A549 (cell line): ENCODE measurements around the gene DYRK1A. TPM values are rescaled to one million over a fixed set of nuclear protein-coding genes. Genes with fewer than 3 reads are reported as not detected.

Experiments used
- ATAC-seq, 2 experiments: fragments of 200-7000 bp in 1 of 2; fragments of >200 bp in 1 of 2; cut with Nextera tagmentation in 1 of 2; cut with Tn5 transposase in 1 of 2; 3 replicates each; pipeline versions ENCODE4 v1.8.0 to v1.9.1; 2018 to 2020; ENCODE audit warnings: mild to moderate bottlenecking in 1 of 2, moderate library complexity in 1 of 2
- CTCF ChIA-PET: fragments of 300-600 bp; sonication (Branson Sonifier 250); formaldehyde crosslinking; extraction: SDS; loops from one replicate; lab custom pipeline; 2021; ENCODE audit warnings: antibody characterized with exemption, inconsistent platforms; lab: Yijun Ruan, JAX
- POLR2A ChIA-PET: fragments of 350-600 bp; formaldehyde crosslinking; extraction: SDS; loops from one replicate; lab custom pipeline; 2021; ENCODE audit warnings: antibody characterized with exemption, inconsistent platforms; lab: Yijun Ruan, JAX
- DNase-seq, 2 experiments: peaks; one replicate each; pipeline versions ENCODE4 v3.0.0 to v3.0.0-alpha.2; 2011 to 2016; ENCODE audit warnings: low read depth in 1 of 2, low spot score in 1 of 2
- FAIRE-seq: peaks from 2 replicates; lab custom pipeline; 2011; peaks lifted over from hg19 to GRCh38; lab: Jason Lieb, UNC
- H3K27ac ChIP-seq, 2 experiments: fragments of >200 bp; sonication (Bioruptor Twin); formaldehyde crosslinking; 3 replicates each; pipeline ENCODE4 v1.5.1; 2016 to 2017
- H3K4me1 ChIP-seq: fragments of >200 bp; sonication (Bioruptor Twin); formaldehyde crosslinking; 3 replicates; pipeline ENCODE4 v1.6.1; 2016
- H3K4me2 ChIP-seq: fragments of >200 bp; sonication (Bioruptor Twin); formaldehyde crosslinking; 3 replicates; pipeline ENCODE4 v1.6.1; 2016
- H3K4me3 ChIP-seq: fragments of >200 bp; sonication (Bioruptor Twin); formaldehyde crosslinking; 3 replicates; pipeline ENCODE4 v1.5.1; 2016
- H3K9me3 ChIP-seq: fragments of >200 bp; sonication (Bioruptor Twin); formaldehyde crosslinking; 3 replicates; pipeline ENCODE4 v1.6.1; 2016
- CEBPB ChIP-seq, 2 experiments: fragments of >200 bp in 1 of 2; sonication (Bioruptor Twin) in 1 of 2; formaldehyde crosslinking in 1 of 2; IDR thresholded peaks; 2 replicates each; pipeline ENCODE4 v1.6.1; 2012 to 2016
- EP300 ChIP-seq, 2 experiments: fragments of >200 bp; sonication (Bioruptor Twin); formaldehyde crosslinking; IDR thresholded peaks; 2 replicates in 1 of 2; 3 replicates in 1 of 2; pipeline ENCODE4 v1.6.1; 2016 to 2017
- FOSB ChIP-seq: fragments of 250-450 bp; sonication (Bioruptor Pico); IDR thresholded peaks from 2 replicates; pipeline ENCODE4 v1.5.0; 2020; ENCODE audit warnings: mild to moderate bottlenecking, moderate library complexity
- FOSL2 ChIP-seq, 2 experiments: fragments of 450-650 bp in 1 of 2; fragments of >200 bp in 1 of 2; sonication (Bioruptor Twin) in 1 of 2; formaldehyde crosslinking; IDR thresholded peaks; 2 replicates each; pipeline versions ENCODE4 v1.5.0 to v1.6.1; 2016 to 2020; ENCODE audit warnings: mild to moderate bottlenecking in 1 of 2, moderate library complexity in 1 of 2
- HDAC2 ChIP-seq: fragments of 200-600 bp; sonication (generic); IDR thresholded peaks from 2 replicates; pipeline ENCODE4 v1.6.1; 2016
- HOXA7 ChIP-seq: fragments of 250-450 bp; sonication (Bioruptor Pico); IDR thresholded peaks from 2 replicates; pipeline ENCODE4 v1.5.0; 2020; ENCODE audit warnings: mild to moderate bottlenecking, moderate library complexity
- HOXB13 ChIP-seq: fragments of 250-450 bp; sonication (Bioruptor Pico); IDR thresholded peaks from 2 replicates; pipeline ENCODE4 v1.5.0; 2020; ENCODE audit warnings: low read depth, mild to moderate bottlenecking, moderate library complexity
- JUNB ChIP-seq: fragments of >200 bp; sonication (Bioruptor Twin); formaldehyde crosslinking; IDR thresholded peaks from 2 replicates; pipeline ENCODE4 v1.6.1; 2016
- MAFK ChIP-seq: fragments of 450-650 bp; IDR thresholded peaks from 2 replicates; pipeline ENCODE4 v1.6.1; 2014; ENCODE audit not compliant: partially characterized antibody
- NFE2L2 ChIP-seq: fragments of 150-350 bp; conservative IDR thresholded peaks from 2 replicates; pipeline ENCODE4 v1.6.1; 2014; ENCODE audit warnings: low read length
- POLR2A ChIP-seq: IDR thresholded peaks from 2 replicates; pipeline ENCODE4 v1.6.1; 2012; ENCODE audit warnings: mild to moderate bottlenecking, low read length
- POLR2AphosphoS2 ChIP-seq: conservative IDR thresholded peaks from 2 replicates; pipeline ENCODE4 v1.6.1; 2012; ENCODE audit warnings: low read length, improper control_type of control experiment, inconsistent platforms
- TFCP2L1 ChIP-seq: fragments of 250-450 bp; sonication (Bioruptor Pico); IDR thresholded peaks from 2 replicates; pipeline ENCODE4 v1.5.0; 2021; ENCODE audit warnings: mild to moderate bottlenecking
- TP53 ChIP-seq: fragments of 250-450 bp; sonication (Bioruptor Pico); IDR thresholded peaks from 2 replicates; pipeline ENCODE4 v1.5.0; 2021; ENCODE audit warnings: mild to moderate bottlenecking, moderate library complexity
- ZSCAN20 ChIP-seq: fragments of 250-450 bp; sonication (Bioruptor Pico); IDR thresholded peaks from 2 replicates; pipeline ENCODE4 v1.8.0; 2022; ENCODE audit warnings: mild to moderate bottlenecking, moderate library complexity
- WGBS: methylation state at CpG from one replicate; pipeline ENCODE4 v1.1.6; 2017; ENCODE audit errors: missing lambda C conversion rate; 5-methylcytosine and 5-hydroxymethylcytosine counted together
- polyA plus RNA-seq, 4 experiments: library from polyadenylated mRNA; depleted of rRNA in 3 of 4; stranded (reverse); fragments of >200 nt; fragmentation: RNase III in 1 of 4; extraction: RNeasy Plus Mini Kit Qiagen cat#74134 plus additional on column Dnase treatment in 1 of 4; gene quantifications; 2 replicates in 3 of 4; 3 replicates in 1 of 4; pipeline ENCODE4 v1.2.3, GENCODE V29; 2011 to 2017
- TF ChIP-seq, protein P1 (sequence below): fragments of 250-450 bp; sonication (Bioruptor Pico); IDR thresholded peaks from 2 replicates; pipeline ENCODE4 v1.5.0; 2021; ENCODE audit warnings: mild to moderate bottlenecking, moderate library complexity, borderline replicate concordance
- TF ChIP-seq, protein P2 (sequence below): fragments of 250-450 bp; sonication (Bioruptor Pico); IDR thresholded peaks from 2 replicates; pipeline ENCODE4 v1.5.0; 2020; ENCODE audit warnings: low read depth, mild to moderate bottlenecking, moderate library complexity

DYRK1A gene
- polyA plus RNA-seq, 2 of the 4 experiments (the other 2 are of a cell fraction) = 12.7 to 29.4 TPM

DNA sequence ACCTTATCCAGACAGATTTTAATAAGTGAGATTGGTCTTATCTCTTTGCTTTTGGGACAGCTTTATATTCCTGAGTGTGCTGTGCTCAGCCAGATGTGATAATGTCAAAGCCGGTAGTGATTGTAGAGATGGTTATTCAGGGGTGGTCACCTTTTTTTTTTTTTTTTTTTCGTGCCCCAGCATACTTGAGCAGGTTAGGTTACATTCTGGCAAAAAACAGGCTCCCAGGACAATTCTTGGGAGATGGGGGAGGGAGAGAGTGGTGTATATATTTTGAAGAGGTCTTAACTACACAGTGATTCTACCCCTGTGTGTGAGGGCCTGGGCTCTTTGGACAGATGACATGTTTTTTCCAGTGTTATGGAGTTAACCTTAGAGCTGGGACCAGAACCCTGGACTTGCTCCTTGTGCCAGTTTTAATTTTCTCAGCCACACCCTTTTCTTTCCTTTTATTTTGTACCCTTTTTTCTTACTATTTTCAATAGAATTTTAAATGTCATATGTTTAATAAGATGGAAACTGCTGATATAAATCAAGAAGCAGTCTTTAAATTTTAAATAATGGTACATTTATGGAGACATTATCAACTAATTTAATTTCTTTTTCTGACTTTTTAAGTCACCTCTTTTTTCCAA lies 88.4 kb downstream of the DYRK1A start:
- no peak for DNase-seq
- ChIA-PET CTCF (interaction anchor here (0.6 to 1.0 kb wide), 3 partner anchors 9 to 92 kb away, joined by 4 to 6 read pairs (median 5); no protein-coding TSS in a partner anchor), POLR2A (no interaction called here)
- Histone ChIP-seq H3K4me3 (no peak overlapping the region), H3K27ac (peak overlapping the region; percentile 60 to 74), H3K4me1 (peaks cover 84% of the 10 kb centered on the region), H3K9me3 (no peaks in the 10 kb centered on the region), H3K4me2 (peak overlapping the region; percentile 60)
- no peak for TF ChIP-seq CEBPB (IDR thresholded peaks at IDR 0.05)
- 38% methylated on average over 2 of the region's 2 CpGs for WGBS
- no peak for FAIRE-seq
- no peak for ATAC-seq

DNA sequence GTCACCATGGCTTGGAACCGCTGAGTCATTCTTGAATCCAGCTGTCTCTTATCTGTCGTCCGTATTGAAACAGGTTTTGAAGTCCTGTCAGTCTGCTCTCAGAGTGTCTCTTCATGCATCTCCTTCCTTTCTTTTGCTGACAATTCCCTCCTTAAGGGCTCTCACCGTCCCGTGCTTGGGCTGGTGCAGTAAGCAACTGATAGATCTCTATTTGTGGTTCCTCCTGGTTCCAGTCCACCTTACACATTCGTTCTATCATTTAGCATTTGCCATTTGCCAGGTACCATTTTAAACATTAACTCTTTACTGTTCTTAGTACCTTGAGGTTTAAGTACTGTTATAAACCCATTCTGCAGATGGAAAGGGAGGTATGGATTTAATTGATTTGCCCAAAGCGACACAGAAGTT lies 88.9 kb downstream of the DYRK1A start:
- POLR2A ChIA-PET = no interaction called here
- no peak for FAIRE-seq

DNA sequence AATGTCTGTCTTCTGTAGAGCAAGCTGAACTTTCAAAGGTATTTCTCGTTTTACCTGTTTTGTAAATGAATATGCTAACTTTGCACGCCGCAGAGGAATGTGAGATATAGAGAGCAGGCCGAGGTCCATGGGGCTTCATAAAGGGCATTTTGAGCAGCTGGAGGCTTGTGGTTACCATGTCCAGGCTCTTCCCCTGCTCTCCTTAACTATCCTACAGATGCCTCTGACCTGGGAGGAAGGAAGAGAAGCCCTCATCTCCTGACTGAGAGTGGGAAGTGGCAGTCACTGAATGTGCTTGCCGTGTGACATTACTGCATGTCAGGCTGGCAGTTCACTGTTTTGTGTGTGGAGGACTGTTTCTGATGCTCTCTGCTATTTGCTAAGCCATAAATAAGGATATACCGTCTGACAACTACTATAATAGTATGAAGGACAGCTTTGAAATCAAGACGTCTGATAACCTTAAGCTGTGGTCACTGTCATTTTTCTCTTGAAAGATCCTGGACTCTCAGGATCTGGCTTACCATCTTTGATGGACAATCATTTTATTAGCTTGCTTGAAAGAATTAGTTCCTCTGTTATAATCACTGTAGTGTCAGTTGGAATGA lies 92.2 kb downstream of the DYRK1A start:
- Histone ChIP-seq H3K4me2 (peak overlapping the region; percentile 66; the same call in 2 of the 3 replicates), H3K9me3 (no peaks in the 10 kb centered on the region), H3K27ac (no peak overlapping the region), H3K4me3 (no peak overlapping the region), H3K4me1 (peaks cover 78% of the 10 kb centered on the region)
- TF ChIP-seq TP53 (CRISPR knock-in tag) = no peak
- TF ChIP-seq JUNB = no peak
- ATAC-seq (peak in 1 of 2 experiments; percentile 29; a peak in 4 of 6 replicates), FAIRE-seq (no peak), DNase-seq (no peak)
- POLR2A ChIA-PET = no interaction called here
- CTCF ChIA-PET = interaction anchor here (1.0 to 1.3 kb wide), 2 partner anchors 12 to 16 kb away, joined by 3 read pairs; no protein-coding TSS in a partner anchor
- 65% methylated on average over 7 of the region's 7 CpGs for WGBS

More for the DNA sequence above, 88.9 kb downstream of the DYRK1A start:
- WGBS = 54% methylated on average over 7 of the region's 7 CpGs
- Histone ChIP-seq H3K27ac (peak overlapping the region; percentile 60 to 74), H3K4me2 (peak overlapping the region; percentile 60), H3K9me3 (no peaks in the 10 kb centered on the region), H3K4me1 (peaks cover 80% of the 10 kb centered on the region), H3K4me3 (no peak overlapping the region)
- TF ChIP-seq HOXB13 (CRISPR knock-in tag) (no peak), NFE2L2 (peak; percentile 79), MAFK (peak; percentile 86)
- DNase-seq = peak in 1 of 2 experiments; percentile 28
- CTCF ChIA-PET = interaction anchor here (0.8 to 1.0 kb wide), 3 partner anchors 8 to 116 kb away, joined by 3 to 5 read pairs (median 4); no protein-coding TSS in a partner anchor
- no peak for ATAC-seq

DNA sequence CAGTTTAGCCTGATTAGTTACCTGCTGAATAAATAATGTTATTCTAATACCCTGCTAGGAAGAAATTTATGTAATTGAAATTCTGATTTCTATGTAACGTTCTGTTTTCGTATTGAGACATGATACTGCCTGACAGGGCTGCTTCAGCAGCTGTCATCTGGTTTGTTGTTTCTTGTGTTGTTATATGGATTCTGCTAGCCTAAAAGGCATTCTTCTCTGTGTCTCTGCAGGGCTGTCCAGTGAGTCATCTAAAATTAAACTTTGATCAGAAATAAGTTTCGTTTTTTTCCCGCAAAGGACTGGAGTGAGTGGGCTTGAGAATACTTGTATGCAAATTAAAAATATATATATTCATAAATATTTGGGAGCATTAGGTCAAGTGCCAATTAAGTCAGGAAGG lies 93.0 kb downstream of the DYRK1A start:
- Histone ChIP-seq H3K4me3 (no peak overlapping the region), H3K9me3 (no peaks in the 10 kb centered on the region), H3K27ac (no peak overlapping the region), H3K4me2 (peak overlapping the region; percentile 66), H3K4me1 (peaks cover 72% of the 10 kb centered on the region)
- ATAC-seq = peak in 1 of 2 experiments; percentile 19; a peak in 1 of 6 replicates
- no peak for TF ChIP-seq TFCP2L1
- TF ChIP-seq FOSL2 (IDR thresholded peaks at IDR 0.05) = no peak
- TF ChIP-seq FOSL2 (CRISPR knock-in tag; IDR thresholded peaks at IDR 0.05) = peak; percentile 26; the same call in 1 of the 2 replicates
- no peak for DNase-seq
- CTCF ChIA-PET = interaction anchor here (1.3 kb wide), 1 partner anchor 15 kb away, joined by 3 read pairs; no protein-coding TSS in a partner anchor
- POLR2A ChIA-PET = interaction anchor here (0.7 kb wide), 1 partner anchor 191 kb away, joined by 3 read pairs; no protein-coding TSS in a partner anchor
- FAIRE-seq = no peak
- 33% methylated on average over 4 of the region's 4 CpGs for WGBS

DNA sequence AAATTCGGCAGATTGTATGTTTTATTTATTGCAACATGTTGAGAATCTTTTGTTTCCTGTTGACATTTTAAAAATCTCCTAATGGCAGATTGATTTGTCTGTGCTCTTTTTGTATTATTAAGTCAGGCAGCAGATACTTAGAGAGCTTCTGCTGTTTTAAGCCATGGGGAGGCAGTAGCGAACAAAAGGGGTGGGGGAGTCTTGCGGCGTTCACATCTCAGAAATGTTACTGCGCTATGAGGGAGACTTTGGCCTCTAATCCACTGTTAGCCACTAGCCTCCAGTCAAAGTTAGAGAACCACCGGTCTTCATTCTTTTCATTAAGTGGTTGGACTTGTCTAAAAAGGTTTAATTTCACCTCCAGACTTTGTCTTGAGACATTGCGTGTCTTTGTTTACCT lies 93.6 kb downstream of the DYRK1A start:
- H3K4me2 ChIP-seq = peak overlapping the region; percentile 66
- peaks cover 66% of the 10 kb centered on the region for H3K4me1 ChIP-seq
- no peak overlapping the region for H3K27ac ChIP-seq
- peak in 1 of 2 experiments; percentile 53 for DNase-seq
- FAIRE-seq = no peak
- ChIA-PET POLR2A (no interaction called here), CTCF (interaction anchor here (0.7 to 1.3 kb wide), 2 partner anchors 8 to 15 kb away, joined by 3 read pairs; no protein-coding TSS in a partner anchor)
- WGBS = 59% methylated on average over 7 of the region's 7 CpGs
- no peak overlapping the region for H3K4me3 ChIP-seq
- TF ChIP-seq HOXA7 (no peak), FOSL2 (IDR thresholded peaks at IDR 0.05) (no peak), FOSL2 (CRISPR knock-in tag; IDR thresholded peaks at IDR 0.05) (no peak), ZSCAN20 (CRISPR knock-in tag) (no peak), FOSB (no peak), MAFK (no peak), POLR2A (no peak), EP300 (IDR thresholded peaks at IDR 0.05) (no peak), HDAC2 (no peak), POLR2AphosphoS2 (no peak)
- TF ChIP-seq, protein P1, sequence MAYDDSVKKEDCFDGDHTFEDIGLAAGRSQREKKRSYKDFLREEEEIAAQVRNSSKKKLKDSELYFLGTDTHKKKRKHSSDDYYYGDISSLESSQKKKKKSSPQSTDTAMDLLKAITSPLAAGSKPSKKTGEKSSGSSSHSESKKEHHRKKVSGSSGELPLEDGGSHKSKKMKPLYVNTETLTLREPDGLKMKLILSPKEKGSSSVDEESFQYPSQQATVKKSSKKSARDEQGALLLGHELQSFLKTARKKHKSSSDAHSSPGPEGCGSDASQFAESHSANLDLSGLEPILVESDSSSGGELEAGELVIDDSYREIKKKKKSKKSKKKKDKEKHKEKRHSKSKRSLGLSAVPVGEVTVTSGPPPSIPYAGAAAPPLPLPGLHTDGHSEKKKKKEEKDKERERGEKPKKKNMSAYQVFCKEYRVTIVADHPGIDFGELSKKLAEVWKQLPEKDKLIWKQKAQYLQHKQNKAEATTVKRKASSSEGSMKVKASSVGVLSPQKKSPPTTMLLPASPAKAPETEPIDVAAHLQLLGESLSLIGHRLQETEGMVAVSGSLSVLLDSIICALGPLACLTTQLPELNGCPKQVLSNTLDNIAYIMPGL (CRISPR knock-in tag) = no peak
- TF ChIP-seq, protein P2, sequence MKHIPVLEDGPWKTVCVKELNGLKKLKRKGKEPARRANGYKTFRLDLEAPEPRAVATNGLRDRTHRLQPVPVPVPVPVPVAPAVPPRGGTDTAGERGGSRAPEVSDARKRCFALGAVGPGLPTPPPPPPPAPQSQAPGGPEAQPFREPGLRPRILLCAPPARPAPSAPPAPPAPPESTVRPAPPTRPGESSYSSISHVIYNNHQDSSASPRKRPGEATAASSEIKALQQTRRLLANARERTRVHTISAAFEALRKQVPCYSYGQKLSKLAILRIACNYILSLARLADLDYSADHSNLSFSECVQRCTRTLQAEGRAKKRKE (CRISPR knock-in tag) = no peak
- H3K9me3 ChIP-seq = no peaks in the 10 kb centered on the region
- ATAC-seq = peak in 1 of 2 experiments; percentile 55; a peak in 2 of 6 replicates
